Daoy (cell line): ENCODE measurements around the gene ZSCAN12. TPM values are rescaled to one million over a fixed set of nuclear protein-coding genes. Genes with fewer than 3 reads are reported as not detected.
A peak's percentile ranks its signal among the peaks of the same experiment; 100 is the strongest.

Experiments used
- DNase-seq: peaks from one replicate; pipeline ENCODE4 v3.0.0-alpha.2; 2015; ENCODE audit warnings: low read depth
- total RNA-seq: library from RNA; depleted of rRNA; stranded (reverse); fragments of >200 nt; shearing (Covaris generic); gene quantifications from 2 replicates; pipeline ENCODE4 v1.2.3, GENCODE V29; 2014

The ZSCAN12 gene
- total RNA-seq, 1 experiment from 2014 or later, result 8.1 TPM

GRCh38 chr6:28353981-28354676 is 45.4 kb downstream of the ZSCAN12 start:
- DNase-seq, result peak; percentile 94

GRCh38 chr6:28353356-28353755 is 46.2 kb downstream of the ZSCAN12 start:
- DNase-seq, result peak; percentile 53

GRCh38 chr6:28351493-28351925 is 48.0 kb downstream of the ZSCAN12 start:
- DNase-seq, result no peak

GRCh38 chr6:28351087-28351486 is 48.5 kb downstream of the ZSCAN12 start:
- peak; percentile 9 for DNase-seq

- peak; percentile 91 for DNase-seq
These were observed 49.4 kb downstream of the ZSCAN12 start, which contains the start of gene ZKSCAN3 for GRCh38 chr6:28349892-28350737. TSS of gene ZKSCAN3 (plus strand) at chr6:28349947. CDS start at chr6:28359587, 9,640 bp downstream.

GRCh38 chr6:28349344-28349891 is 50.1 kb downstream of the ZSCAN12 start:
- DNase-seq, result no peak

- DNase-seq, result no peak
These were observed 52.4 kb downstream of the ZSCAN12 start for GRCh38 chr6:28347119-28347518.

GRCh38 chr6:28345201-28345600 is 54.3 kb downstream of the ZSCAN12 start:
- no peak for DNase-seq

- no peak for DNase-seq
These were observed 55.5 kb downstream of the ZSCAN12 start for GRCh38 chr6:28343898-28344677.

GRCh38 chr6:28340310-28341095 is 59.0 kb downstream of the ZSCAN12 start:
- no peak for DNase-seq

GRCh38 chr6:28337121-28337520 is 62.4 kb downstream of the ZSCAN12 start:
- no peak for DNase-seq

GRCh38 chr6:28336284-28337120 is 63.0 kb downstream of the ZSCAN12 start:
- peak; percentile 72 for DNase-seq

- peak; percentile 99 for DNase-seq
These were observed 63.8 kb downstream of the ZSCAN12 start, which contains the start of gene ZSCAN31 for GRCh38 chr6:28335564-28336283. TSS of gene ZSCAN31 (minus strand) at chr6:28336148. CDS start at chr6:28329683, 6,465 bp downstream.

GRCh38 chr6:28335040-28335563 is 64.4 kb downstream of the ZSCAN12 start:
- no peak for DNase-seq

- DNase-seq, result no peak
These were observed 65.1 kb downstream of the ZSCAN12 start for GRCh38 chr6:28334286-28335039.

GRCh38 chr6:28333599-28334018 is 65.9 kb downstream of the ZSCAN12 start:
- no peak for DNase-seq

- no peak for DNase-seq
These were observed 66.5 kb downstream of the ZSCAN12 start for GRCh38 chr6:28333047-28333446.

GRCh38 chr6:28330041-28330440 is 69.5 kb downstream of the ZSCAN12 start:
- DNase-seq, result no peak
